Diencephalon (tissue), 1 donor: ENCODE results near the gene SLC25A24. TPM values are rescaled to one million over a fixed set of nuclear protein-coding genes. Genes with fewer than 3 reads are reported as not detected.

Experiments
- total RNA-seq: library from RNA; depleted of rRNA; stranded (reverse); fragments of >200 nt; gene quantifications from one replicate; pipeline ENCODE4 v1.2.3, GENCODE V29; 2014

Gene SLC25A24
- 40.1 TPM for total RNA-seq

DNA sequence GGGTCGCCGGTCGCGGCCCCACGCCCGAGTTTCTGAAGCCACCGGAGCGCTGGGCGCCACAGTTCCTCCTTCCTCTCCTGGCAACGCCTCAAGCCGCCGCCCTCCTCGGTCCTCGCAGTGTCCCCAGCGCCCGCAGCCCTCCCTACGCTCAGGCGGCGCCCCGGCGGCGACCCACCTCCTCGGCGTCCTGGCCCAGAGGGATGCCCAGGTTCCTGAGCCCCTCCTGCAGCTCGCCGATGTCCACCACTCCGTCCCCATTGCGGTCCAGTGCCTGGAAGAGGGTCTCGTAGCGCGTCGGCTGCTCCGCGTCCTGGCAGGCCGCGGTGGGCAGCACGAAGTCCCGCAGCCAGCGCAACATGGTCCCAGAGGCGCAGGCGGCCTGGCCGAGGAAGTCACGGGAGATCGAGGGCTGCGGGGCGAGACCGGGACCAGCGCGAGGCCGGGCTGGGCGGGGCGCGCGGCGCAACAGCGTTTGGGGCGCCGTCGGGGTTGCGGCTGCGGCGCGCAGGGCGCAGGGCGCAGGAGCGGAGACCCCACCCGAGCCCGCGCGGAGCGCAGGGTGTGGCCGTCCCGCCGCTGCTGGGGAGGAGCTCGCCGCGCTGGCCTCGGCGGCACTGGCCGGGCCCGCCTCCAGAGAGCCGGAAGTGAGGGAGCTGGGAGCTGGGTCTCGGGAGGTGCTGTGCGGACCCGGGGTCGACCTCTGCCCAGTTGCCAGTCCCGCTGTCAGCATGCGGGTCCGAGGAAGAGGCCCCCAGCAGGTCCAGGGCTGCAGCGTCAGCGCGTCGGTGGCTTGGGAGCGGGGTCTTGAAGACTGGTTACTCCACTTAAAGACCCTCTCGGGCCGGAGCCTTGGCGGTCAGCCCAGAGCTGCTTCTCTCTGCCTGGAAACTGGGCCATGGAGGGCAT, at the start of gene SLC25A24:
TSS of gene SLC25A24 (minus strand) at position 563 of the 906 bp plus-strand sequence. CDS start at position 358, 205 bp downstream.

DNA sequence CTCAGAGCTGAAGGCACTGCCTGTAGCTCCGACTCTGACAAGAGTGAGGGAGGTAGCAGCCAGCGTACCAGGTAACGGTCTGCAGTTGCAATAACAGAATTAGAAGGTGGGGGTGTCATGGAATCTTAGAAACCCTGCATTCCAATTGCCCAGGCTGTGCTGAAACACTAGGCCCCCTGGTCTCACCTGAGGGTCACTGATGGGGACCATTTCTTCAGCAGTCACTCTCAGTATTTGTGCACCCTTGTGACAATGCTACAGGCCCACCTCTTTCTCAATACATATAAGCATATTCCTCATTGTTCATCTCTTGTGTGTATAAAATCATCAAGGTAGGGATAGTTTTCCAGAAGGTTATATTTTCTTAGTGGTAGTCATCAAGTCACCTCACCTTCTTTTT, 43.8 kb upstream of the SLC25A24 start, which contains the start of gene NBPF4:
TSS of gene NBPF4 (minus strand) at position 101 of the 400 bp plus-strand sequence. CDS start 315 bp downstream, outside the sequence.

Other genes with a start within 250 kb of the SLC25A24 start
- gene VAV3, start 235.2 kb downstream of the SLC25A24 start, total RNA-seq = 11.5 TPM
- 0.46 TPM for gene NBPF4, start 43.7 kb upstream of the SLC25A24 start, total RNA-seq
- gene NBPF6, start 250.0 kb upstream of the SLC25A24 start, total RNA-seq = not detected